Mesenchymal stem cell (in vitro differentiated cells and primary cell): ENCODE data around the gene PGAP1.

Experiments
- DNase-seq: peaks from one replicate; pipeline ENCODE4 v3.0.0-alpha.2; 2013
- H2AFZ ChIP-seq: one replicate; pipeline ENCODE4 v1.6.1; 2013; ENCODE audit warnings: low read depth, mild to moderate bottlenecking, control low read depth, inconsistent platforms, low read length, moderate library complexity
- H2AK5ac ChIP-seq: 2 replicates; pipeline ENCODE4 v1.6.1; 2013; ENCODE audit warnings: low read length, moderate library complexity, mild to moderate bottlenecking, inconsistent platforms; ENCODE audit not compliant: severe bottlenecking
- H2BK120ac ChIP-seq: one replicate; pipeline ENCODE4 v1.6.1; 2013; ENCODE audit warnings: low read depth, mild to moderate bottlenecking, inconsistent platforms, low read length, moderate library complexity
- H2BK12ac ChIP-seq, 2 experiments: one replicate each; pipeline ENCODE4 v1.6.1; 2013; ENCODE audit warnings: inconsistent platforms in 2 of 2, low read length in 2 of 2, mild to moderate bottlenecking in 2 of 2, moderate library complexity in 2 of 2, control low read depth in 1 of 2
- H2BK15ac ChIP-seq: one replicate; pipeline ENCODE4 v1.6.1; 2013; ENCODE audit warnings: mild to moderate bottlenecking, low read depth, inconsistent platforms; ENCODE audit not compliant: poor library complexity, severe bottlenecking
- H2BK5ac ChIP-seq: 2 replicates; pipeline ENCODE4 v1.6.1; 2013; ENCODE audit warnings: low read depth, mild to moderate bottlenecking, low read length, control low read depth, inconsistent platforms; ENCODE audit not compliant: poor library complexity, severe bottlenecking
- H3K14ac ChIP-seq, 2 experiments: one replicate each; pipeline ENCODE4 v1.6.1; 2013; ENCODE audit warnings: inconsistent platforms in 2 of 2, low read length in 2 of 2, control low read depth in 1 of 2, mild to moderate bottlenecking in 1 of 2, moderate library complexity in 1 of 2
- H3K18ac ChIP-seq, 2 experiments: one replicate each; pipeline ENCODE4 v1.6.1; 2013; ENCODE audit warnings: inconsistent platforms in 2 of 2, low read length in 2 of 2, control low read depth in 1 of 2, low read depth in 1 of 2, mild to moderate bottlenecking in 1 of 2
- H3K23ac ChIP-seq, 2 experiments: one replicate each; pipeline ENCODE4 v1.6.1; 2013; ENCODE audit warnings: inconsistent platforms in 2 of 2, low read length in 2 of 2, mild to moderate bottlenecking in 2 of 2, moderate library complexity in 2 of 2, control low read depth in 1 of 2
- H3K27ac ChIP-seq: 2 replicates; pipeline ENCODE4 v1.5.1; 2013; ENCODE audit warnings: mild to moderate bottlenecking, moderate library complexity, low read length, control low read depth, inconsistent platforms; ENCODE audit not compliant: poor library complexity, severe bottlenecking
- H3K27me3 ChIP-seq, 2 experiments: 2 replicates each; pipeline versions ENCODE4 v1.6.1 to v1.7.0; 2013; ENCODE audit warnings: low read length in 2 of 2, mild to moderate bottlenecking in 2 of 2, moderate library complexity in 2 of 2, control low read depth in 1 of 2, inconsistent platforms in 1 of 2; ENCODE audit not compliant: control insufficient read depth in 1 of 2, insufficient read depth in 1 of 2
- H3K36me3 ChIP-seq, 2 experiments: 2 replicates each; pipeline versions ENCODE4 v1.6.1 to v1.7.0; 2013; ENCODE audit warnings: low read length in 2 of 2, control low read depth in 1 of 2, inconsistent platforms in 1 of 2, low read depth in 1 of 2, mild to moderate bottlenecking in 1 of 2; ENCODE audit not compliant: insufficient read depth in 2 of 2, control insufficient read depth in 1 of 2
- H3K4ac ChIP-seq, 2 experiments: one replicate each; pipeline ENCODE4 v1.6.1; 2013; ENCODE audit warnings: inconsistent platforms in 2 of 2, low read length in 2 of 2, mild to moderate bottlenecking in 2 of 2, moderate library complexity in 2 of 2, control low read depth in 1 of 2, low read depth in 1 of 2
- H3K4me1 ChIP-seq: 2 replicates; pipeline ENCODE4 v1.6.1; 2013; ENCODE audit warnings: low read depth, low read length, control low read depth; ENCODE audit not compliant: control insufficient read depth, insufficient read depth
- H3K4me2 ChIP-seq: 2 replicates; pipeline ENCODE4 v1.6.1; 2013; ENCODE audit warnings: low read length, mild to moderate bottlenecking, inconsistent platforms; ENCODE audit not compliant: poor library complexity, severe bottlenecking
- H3K4me3 ChIP-seq, 2 experiments: 2 replicates each; pipeline versions ENCODE4 v1.5.1 to v1.7.0; 2013; ENCODE audit warnings: low read length in 2 of 2, mild to moderate bottlenecking in 2 of 2, control low read depth in 1 of 2, low read depth in 1 of 2; ENCODE audit not compliant: insufficient read depth in 1 of 2
- H3K79me1 ChIP-seq: replicated peaks from 2 replicates; pipeline ENCODE4 v1.6.1; 2013; ENCODE audit warnings: mild to moderate bottlenecking, control low read depth, low read length, inconsistent platforms; ENCODE audit not compliant: poor library complexity, severe bottlenecking
- H3K9ac ChIP-seq: 2 replicates; pipeline ENCODE4 v1.7.0; 2013; ENCODE audit warnings: mild to moderate bottlenecking, low read length, moderate library complexity
- H3K9me3 ChIP-seq: 2 replicates; pipeline ENCODE4 v1.7.0; 2013; ENCODE audit warnings: mild to moderate bottlenecking, low read length; ENCODE audit not compliant: control insufficient read depth
- H4K8ac ChIP-seq: one replicate; pipeline ENCODE4 v1.6.1; 2013; ENCODE audit warnings: inconsistent platforms, mild to moderate bottlenecking, low read length, moderate library complexity
- H4K91ac ChIP-seq: one replicate; pipeline ENCODE4 v1.6.1; 2013; ENCODE audit warnings: mild to moderate bottlenecking, low read length, inconsistent platforms
- WGBS: methylation state at CpG from one replicate; pipeline ENCODE4 v1.1.7; 2013; ENCODE audit warnings: mixed read lengths; 5-methylcytosine and 5-hydroxymethylcytosine counted together

PGAP1 gene

GRCh38 chr2:196902828-196903227 is 23.7 kb downstream of the PGAP1 start:
- no peak overlapping the region for H2BK12ac ChIP-seq
- H3K4me1 ChIP-seq: no peaks in the 10 kb centered on the region
- no peak overlapping the region for H3K4me2 ChIP-seq
- H3K4ac ChIP-seq: no peak overlapping the region
- H3K9me3 ChIP-seq: no peaks in the 10 kb centered on the region
- no peak overlapping the region for H3K27ac ChIP-seq
- no peak overlapping the region for H2AK5ac ChIP-seq
- no peak overlapping the region for H3K14ac ChIP-seq
- H2AFZ ChIP-seq: no peak overlapping the region
- DNase-seq: no peak
- H4K91ac ChIP-seq: no peak overlapping the region
- WGBS: no CpG with 5 or more reads among the region's 3 CpGs
- no peak overlapping the region for H3K9ac ChIP-seq
- no peak overlapping the region for H2BK120ac ChIP-seq
- no peak overlapping the region for H2BK5ac ChIP-seq
- peaks cover 7% of the 10 kb centered on the region for H3K79me1 ChIP-seq
- no peaks in the 10 kb centered on the region for H3K27me3 ChIP-seq
- H3K36me3 ChIP-seq: peaks cover 2 to 12% of the 10 kb centered on the region in 2 experiments
- H3K23ac ChIP-seq: no peak overlapping the region
- H2BK15ac ChIP-seq: no peak overlapping the region
- H3K18ac ChIP-seq: no peak overlapping the region
- no peak overlapping the region for H3K4me3 ChIP-seq
- H4K8ac ChIP-seq: no peak overlapping the region

DNA sequence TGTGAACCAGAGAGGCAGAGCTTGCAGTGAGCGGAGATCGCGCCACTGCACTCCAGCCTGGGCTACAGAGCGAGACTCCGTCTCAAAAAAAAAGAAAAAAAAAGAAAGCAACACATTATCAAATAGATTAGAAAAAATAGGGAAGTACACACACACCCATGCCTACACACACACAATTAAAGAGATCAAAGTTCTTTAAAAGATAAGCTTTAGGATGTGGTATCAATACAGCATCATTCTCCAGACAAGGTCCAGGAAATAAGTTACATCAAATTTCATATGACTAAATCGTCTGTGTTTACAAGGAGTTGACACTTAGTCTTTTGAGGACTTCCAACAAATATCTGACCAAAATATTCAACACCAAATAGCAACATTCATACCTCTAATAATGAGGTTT is 25.7 kb downstream of the PGAP1 start:
- Histone ChIP-seq H3K4ac (no peak overlapping the region), H3K4me3 (no peak overlapping the region), H3K4me1 (no peaks in the 10 kb centered on the region), H3K9me3 (no peaks in the 10 kb centered on the region), H3K14ac (no peak overlapping the region), H3K4me2 (no peak overlapping the region), H3K18ac (no peak overlapping the region), H3K36me3 (peaks cover 3 to 23% of the 10 kb centered on the region in 2 experiments), H3K79me1 (peaks cover 7% of the 10 kb centered on the region), H3K9ac (no peak overlapping the region), H2AK5ac (no peak overlapping the region), H3K27me3 (no peaks in the 10 kb centered on the region), H2AFZ (no peak overlapping the region), H2BK5ac (no peak overlapping the region), H2BK15ac (no peak overlapping the region), H3K23ac (no peak overlapping the region), H2BK12ac (no peak overlapping the region), H2BK120ac (no peak overlapping the region), H3K27ac (no peak overlapping the region), H4K91ac (no peak overlapping the region), H4K8ac (no peak overlapping the region)
- DNase-seq: no peak
- WGBS: 100% methylated on average over 1 of the region's 6 CpGs

- no peak overlapping the region for H2BK120ac ChIP-seq
- no peak for DNase-seq
- H3K4me2 ChIP-seq: no peak overlapping the region
- H3K18ac ChIP-seq: no peak overlapping the region
- no peak overlapping the region for H3K4me3 ChIP-seq
- no peaks in the 10 kb centered on the region for H3K9me3 ChIP-seq
- no peak overlapping the region for H2BK5ac ChIP-seq
- no peak overlapping the region for H2BK15ac ChIP-seq
- no peaks in the 10 kb centered on the region for H3K4me1 ChIP-seq
- H3K14ac ChIP-seq: no peak overlapping the region
- no peak overlapping the region for H3K23ac ChIP-seq
- no peak overlapping the region for H3K27ac ChIP-seq
- no peak overlapping the region for H3K4ac ChIP-seq
- H2BK12ac ChIP-seq: no peak overlapping the region
- H4K8ac ChIP-seq: no peak overlapping the region
- peaks cover 7% of the 10 kb centered on the region for H3K79me1 ChIP-seq
- H4K91ac ChIP-seq: no peak overlapping the region
- no CpG with 5 or more reads among the region's 3 CpGs for WGBS
- peaks cover 3 to 31% of the 10 kb centered on the region in 2 experiments for H3K36me3 ChIP-seq
- no peak overlapping the region for H2AFZ ChIP-seq
- H3K27me3 ChIP-seq: no peaks in the 10 kb centered on the region
- no peak overlapping the region for H3K9ac ChIP-seq
- no peak overlapping the region for H2AK5ac ChIP-seq
Observed at GRCh38 chr2:196899976-196900375, 26.5 kb downstream of the PGAP1 start.

DNA sequence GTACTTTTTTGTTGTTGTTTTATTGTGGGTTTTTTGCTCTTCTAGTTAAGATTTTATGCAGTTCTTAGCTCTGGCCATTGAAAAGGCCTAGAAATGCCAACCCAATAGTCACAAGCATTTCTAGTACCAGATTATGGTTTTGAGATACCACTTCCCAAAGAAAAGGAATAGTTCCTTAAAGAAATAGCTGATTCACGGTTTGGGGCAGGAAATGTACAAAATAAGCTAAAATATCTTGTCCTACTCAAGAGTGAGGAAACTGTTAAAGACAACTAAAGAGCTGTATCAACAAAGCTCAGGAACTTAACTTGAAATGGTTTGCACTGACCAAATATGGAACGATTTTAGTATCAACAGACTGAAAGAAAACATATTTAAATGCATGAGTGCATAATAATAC is 35.4 kb downstream of the PGAP1 start:
- H4K91ac ChIP-seq: no peak overlapping the region
- no peak overlapping the region for H3K4me2 ChIP-seq
- no peaks in the 10 kb centered on the region for H3K27me3 ChIP-seq
- no peak overlapping the region for H3K27ac ChIP-seq
- no peak overlapping the region for H2BK12ac ChIP-seq
- no peak overlapping the region for H3K9ac ChIP-seq
- H2BK5ac ChIP-seq: no peak overlapping the region
- no peak overlapping the region for H3K4ac ChIP-seq
- no peak overlapping the region for H2AFZ ChIP-seq
- H3K23ac ChIP-seq: no peak overlapping the region
- H3K36me3 ChIP-seq: peaks cover 0 to 25% of the 10 kb centered on the region in 2 experiments
- no peaks in the 10 kb centered on the region for H3K4me1 ChIP-seq
- H2AK5ac ChIP-seq: no peak overlapping the region
- no CpG with 5 or more reads among the region's 2 CpGs for WGBS
- H3K18ac ChIP-seq: no peak overlapping the region
- H4K8ac ChIP-seq: no peak overlapping the region
- H3K79me1 ChIP-seq: peaks cover 1% of the 10 kb centered on the region
- H3K14ac ChIP-seq: no peak overlapping the region
- no peak for DNase-seq
- no peak overlapping the region for H2BK15ac ChIP-seq
- no peak overlapping the region for H2BK120ac ChIP-seq
- no peaks in the 10 kb centered on the region for H3K9me3 ChIP-seq
- no peak overlapping the region for H3K4me3 ChIP-seq
